Right lobe of liver (tissue), 6 donors: Measurements from ENCODE around the gene UAP1L1. TPM values are rescaled to one million over a fixed set of nuclear protein-coding genes. Genes with fewer than 3 reads are reported as not detected.

Source experiments
- ATAC-seq, 4 donors: fragments of 200-7000 bp; cut with Tn5 transposase; one replicate each; pipeline ENCODE4 v1.9.1; 2020; ENCODE audit warnings: mild to moderate bottlenecking in 4 of 4, moderate library complexity in 4 of 4
- DNase-seq, 3 donors: peaks; one replicate each; pipeline ENCODE4 v3.0.0-alpha.2; 2020
- H3K27ac ChIP-seq, 3 donors: fragments of 200-600 bp; one replicate each; pipeline ENCODE4 v1.8.0; 2022
- H3K27me3 ChIP-seq, 2 donors: fragments of 200-600 bp; one replicate each; pipeline ENCODE4 v1.8.0; 2022
- H3K36me3 ChIP-seq, 4 donors: fragments of 200-600 bp; sonication (generic) in 1 of 4; one replicate each; pipeline versions ENCODE4 v1.5.1 to v1.8.0; 2017 to 2022; ENCODE audit warnings: control low read depth in 1 of 4
- H3K4me1 ChIP-seq, 4 donors: fragments of 200-600 bp; sonication (generic) in 1 of 4; one replicate each; pipeline versions ENCODE4 v1.5.1 to v1.8.0; 2017 to 2022; ENCODE audit warnings: control low read depth in 1 of 4
- H3K4me3 ChIP-seq, 3 donors: fragments of 200-600 bp; one replicate each; pipeline ENCODE4 v1.8.0; 2022
- H3K9me3 ChIP-seq, 4 donors: fragments of 200-600 bp; sonication (generic) in 1 of 4; one replicate each; pipeline versions ENCODE4 v1.5.1 to v1.8.0; 2017 to 2022; ENCODE audit warnings: control low read depth in 1 of 4
- POLR2A ChIP-seq: fragments of 450-650 bp; IDR thresholded peaks from one replicate; pipeline ENCODE4 v1.6.1; 2017; ENCODE audit warnings: antibody characterized with exemption, mild to moderate bottlenecking
- WGBS: methylation state at CpG from one replicate; pipeline ENCODE4 v1.1.6; 2018; ENCODE audit warnings: low coverage, low lambda C conversion rate; ENCODE audit not compliant: insufficient coverage; ENCODE audit errors: missing lambda C conversion rate; 5-methylcytosine and 5-hydroxymethylcytosine counted together
- intact Hi-C, 2 donors: fragments of 100-400 bp; cut with DNase I; formaldehyde crosslinking; loops; one replicate each; pipeline versions ENCODE4 v1.11.2 to v1.14.1; 2022
- total RNA-seq, 6 experiments: library from RNA; depleted of rRNA in 2 of 6; stranded (reverse); fragments of >200 nt in 2 of 6; fragmentation: NEBNext Ultra II Directional in 3 of 6; extraction: Animal tissue kit (Norgen Biotek cat#: 25700) in 3 of 6; gene quantifications; one replicate each; pipeline versions ENCODE4 v1.1.0 to v1.2.4, GENCODE V29; 2016 to 2023
- TF ChIP-seq, protein P1 (sequence below), 4 donors: fragments of 200-600 bp in 3 of 4; fragments of 450-650 bp in 1 of 4; IDR thresholded peaks; one replicate each; pipeline versions ENCODE4 v1.5.1 to v1.8.0; 2016 to 2022; ENCODE audit warnings: antibody characterized with exemption in 4 of 4, mild to moderate bottlenecking in 2 of 4
- donor health status: DM: no; HTN: yes; CAD: no.
- donor health status: DM: no; HTN: no; CAD: no.
- donor health status: DM: no; HTN: no; CAD: no.
- donor health status: DM: no; HTN: yes; CAD: no.
- donor health status: DM: no; HTN: yes; CAD: no.

Gene UAP1L1
- total RNA-seq, 6 experiments from 2014 or later = 1.3 to 4.9 (median 1.9) TPM

DNA sequence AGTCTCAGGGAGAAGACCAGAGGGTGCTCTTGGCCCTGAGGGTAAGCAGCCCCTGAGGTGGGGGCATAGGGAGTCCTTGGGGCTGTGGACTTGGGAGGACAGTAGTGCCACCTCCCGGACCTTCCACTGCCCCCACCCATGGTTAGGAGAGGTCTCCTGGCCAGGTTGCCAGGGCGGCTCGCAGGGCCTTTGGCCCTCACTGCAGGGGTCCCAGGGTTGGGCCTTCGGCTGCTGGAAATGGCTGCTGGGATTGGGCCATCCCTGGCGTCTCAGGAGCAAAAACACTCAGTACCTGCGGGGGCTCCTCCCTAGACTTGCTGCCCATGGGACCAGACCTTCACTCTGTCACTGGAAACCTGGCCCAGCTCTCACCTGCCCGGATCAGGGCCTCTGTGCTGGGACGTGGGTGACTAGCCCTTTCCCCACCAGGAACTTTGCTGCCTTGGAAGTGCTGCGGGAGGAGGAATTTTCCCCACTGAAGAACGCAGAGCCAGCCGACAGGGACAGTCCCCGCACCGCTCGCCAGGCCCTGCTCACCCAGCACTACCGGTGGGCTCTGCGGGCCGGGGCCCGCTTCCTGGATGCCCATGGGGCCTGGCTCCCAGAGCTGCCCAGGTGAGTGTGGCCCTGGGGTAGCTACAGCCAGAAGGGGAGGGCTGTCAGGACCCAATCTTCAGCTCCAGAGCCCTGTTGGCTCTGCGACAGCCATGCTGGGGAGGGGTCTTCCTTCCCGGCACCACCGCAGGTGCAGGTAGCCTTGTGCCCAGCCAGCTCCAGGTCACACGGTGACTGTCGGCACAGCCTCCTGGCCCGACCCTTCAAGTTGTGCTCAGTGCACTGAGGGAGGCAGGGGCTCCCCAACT is 3.2 kb downstream of the UAP1L1 start:
- Histone ChIP-seq H3K9me3 (no peaks in the 10 kb centered on the region), H3K36me3 (peaks cover 0 to 4% (median 0%) of the 10 kb centered on the region in 4 donors), H3K4me1 (peaks cover 0 to 10% (median under 1%) of the 10 kb centered on the region in 4 donors), H3K27ac (no peak overlapping the region), H3K4me3 (no peak overlapping the region), H3K27me3 (peaks cover 0 to 16% of the 10 kb centered on the region in 2 donors)
- ATAC-seq (no peak), DNase-seq (no peak)
- intact Hi-C loops = no loop called here
- no CpG with 5 or more reads among the region's 24 CpGs for WGBS
- TF ChIP-seq, protein P1, sequence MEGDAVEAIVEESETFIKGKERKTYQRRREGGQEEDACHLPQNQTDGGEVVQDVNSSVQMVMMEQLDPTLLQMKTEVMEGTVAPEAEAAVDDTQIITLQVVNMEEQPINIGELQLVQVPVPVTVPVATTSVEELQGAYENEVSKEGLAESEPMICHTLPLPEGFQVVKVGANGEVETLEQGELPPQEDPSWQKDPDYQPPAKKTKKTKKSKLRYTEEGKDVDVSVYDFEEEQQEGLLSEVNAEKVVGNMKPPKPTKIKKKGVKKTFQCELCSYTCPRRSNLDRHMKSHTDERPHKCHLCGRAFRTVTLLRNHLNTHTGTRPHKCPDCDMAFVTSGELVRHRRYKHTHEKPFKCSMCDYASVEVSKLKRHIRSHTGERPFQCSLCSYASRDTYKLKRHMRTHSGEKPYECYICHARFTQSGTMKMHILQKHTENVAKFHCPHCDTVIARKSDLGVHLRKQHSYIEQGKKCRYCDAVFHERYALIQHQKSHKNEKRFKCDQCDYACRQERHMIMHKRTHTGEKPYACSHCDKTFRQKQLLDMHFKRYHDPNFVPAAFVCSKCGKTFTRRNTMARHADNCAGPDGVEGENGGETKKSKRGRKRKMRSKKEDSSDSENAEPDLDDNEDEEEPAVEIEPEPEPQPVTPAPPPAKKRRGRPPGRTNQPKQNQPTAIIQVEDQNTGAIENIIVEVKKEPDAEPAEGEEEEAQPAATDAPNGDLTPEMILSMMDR (IDR thresholded peaks at IDR 0.05) = no peak
- no peak for TF ChIP-seq POLR2A

DNA sequence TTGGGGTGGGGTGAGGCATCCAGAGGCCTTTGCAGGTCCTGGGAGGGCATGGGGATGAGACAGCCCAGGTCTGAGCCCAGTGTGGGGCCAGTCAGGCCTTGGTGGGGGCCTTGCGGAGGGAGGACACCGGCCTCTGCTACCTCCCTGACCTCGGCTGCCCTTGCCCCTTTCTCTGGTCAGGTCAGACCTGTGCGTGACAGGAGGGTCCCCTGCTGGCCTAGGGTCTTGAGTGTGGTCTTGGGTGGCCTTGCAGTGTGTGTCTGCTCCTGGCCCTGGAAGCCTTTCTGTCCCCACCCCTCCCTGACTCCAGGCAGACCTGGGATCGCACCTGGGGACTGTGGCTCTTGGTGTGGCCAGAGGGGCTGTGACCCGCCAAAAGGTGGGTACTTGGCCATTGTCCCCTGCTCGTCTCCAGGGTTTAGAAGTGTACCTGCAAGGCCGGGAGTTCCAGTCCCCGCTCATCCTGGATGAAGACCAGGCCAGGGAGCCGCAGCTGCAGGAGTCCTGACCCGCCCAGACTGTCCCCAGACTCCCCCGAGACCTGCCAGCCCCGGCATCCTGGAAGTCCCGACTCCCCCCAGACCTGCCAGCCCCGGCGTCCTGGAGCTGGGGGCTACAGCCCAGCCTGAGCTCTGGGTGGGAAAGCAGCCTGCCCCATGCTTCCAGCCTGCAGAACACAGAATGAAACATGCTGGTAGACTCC is 5.1 kb downstream of the UAP1L1 start:
- H3K4me1 ChIP-seq = peaks cover 0 to 17% (median 5%) of the 10 kb centered on the region in 4 donors
- TF ChIP-seq, protein P1 (IDR thresholded peaks at IDR 0.05) = no peak
- no peak for TF ChIP-seq POLR2A
- peaks cover 0 to 4% (median 0%) of the 10 kb centered on the region in 4 donors for H3K36me3 ChIP-seq
- no CpG with 5 or more reads among the region's 16 CpGs for WGBS
- no peak for DNase-seq
- intact Hi-C loops = no loop called here
- ATAC-seq = no peak
- H3K9me3 ChIP-seq = no peaks in the 10 kb centered on the region
- H3K27me3 ChIP-seq = peaks cover 0 to 7% of the 10 kb centered on the region in 2 donors
- H3K4me3 ChIP-seq = no peak overlapping the region
- no peak overlapping the region for H3K27ac ChIP-seq

DNA sequence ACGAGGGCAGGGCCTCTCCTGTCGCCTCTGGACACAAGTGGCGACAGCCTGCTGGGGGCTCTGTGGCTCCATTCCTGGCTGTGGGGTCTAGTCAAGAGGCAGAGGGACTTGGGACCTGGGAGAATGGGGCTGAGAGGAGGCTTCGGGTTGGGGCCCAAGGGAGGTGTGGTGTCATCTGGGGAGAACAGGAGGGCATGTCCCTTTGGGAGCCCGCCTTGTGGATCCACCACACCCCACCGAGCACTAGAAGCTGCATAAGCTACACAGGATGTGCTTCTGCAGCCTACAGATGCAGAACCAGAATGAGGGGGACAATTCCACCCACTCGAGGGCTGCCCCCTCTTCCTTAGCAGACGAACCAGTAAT is 5.6 kb downstream of the UAP1L1 start:
- Histone ChIP-seq H3K4me3 (no peak overlapping the region), H3K27ac (no peak overlapping the region), H3K36me3 (peaks cover 0 to 4% (median 0%) of the 10 kb centered on the region in 4 donors), H3K27me3 (peaks cover 0 to 7% of the 10 kb centered on the region in 2 donors), H3K4me1 (peaks cover 0 to 21% (median 8%) of the 10 kb centered on the region in 4 donors), H3K9me3 (no peaks in the 10 kb centered on the region)
- intact Hi-C loops = no loop called here
- WGBS = no CpG with 5 or more reads among the region's 8 CpGs
- TF ChIP-seq, protein P1 (IDR thresholded peaks at IDR 0.05) = no peak
- TF ChIP-seq POLR2A = no peak
- DNase-seq (no peak), ATAC-seq (no peak)

DNA sequence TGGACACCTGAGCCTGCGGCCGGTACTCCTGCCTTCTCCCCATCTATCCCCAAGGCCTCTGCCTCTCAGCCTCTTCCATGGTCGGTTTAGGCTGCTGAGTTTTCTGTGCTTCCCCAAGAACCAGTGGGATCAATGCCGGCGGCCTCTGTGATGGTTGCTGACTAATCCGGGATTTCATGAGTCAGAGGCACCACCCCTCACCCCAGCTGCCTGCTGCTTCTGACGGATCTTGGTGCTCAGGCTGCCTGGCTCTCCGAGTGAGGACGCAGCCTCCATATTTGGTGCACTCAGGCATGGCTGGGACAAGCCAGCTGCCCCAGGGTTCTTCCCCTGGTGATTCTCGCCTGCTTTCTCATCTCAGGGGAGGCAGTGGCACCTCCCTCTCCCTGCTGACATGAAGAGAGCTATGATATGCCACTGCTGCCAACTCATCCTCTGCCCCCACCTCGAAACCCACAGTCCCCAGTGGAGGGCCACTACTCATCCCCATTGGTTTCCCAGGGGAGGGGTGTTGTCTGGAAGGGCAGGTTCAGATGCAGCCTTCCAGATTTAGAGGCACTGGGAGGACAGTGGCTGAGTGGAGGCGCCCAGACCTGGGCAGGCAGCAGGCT is 6.2 kb downstream of the UAP1L1 start:
- 74% methylated on average over 4 of the region's 12 CpGs for WGBS

More for the DNA sequence above, 6.2 kb downstream of the UAP1L1 start:
- intact Hi-C loops = no loop called here
- Histone ChIP-seq H3K27me3 (peaks cover 0 to 6% of the 10 kb centered on the region in 2 donors), H3K36me3 (peaks cover 0 to 4% (median 0%) of the 10 kb centered on the region in 4 donors), H3K27ac (no peak overlapping the region), H3K4me3 (no peak overlapping the region), H3K4me1 (peaks cover 0 to 17% (median 8%) of the 10 kb centered on the region in 4 donors), H3K9me3 (no peaks in the 10 kb centered on the region)
- TF ChIP-seq, protein P1 (IDR thresholded peaks at IDR 0.05) = no peak
- TF ChIP-seq POLR2A = no peak
- DNase-seq (no peak), ATAC-seq (no peak)
